Mesenchymal stem cell (in vitro differentiated cells and primary cell): ENCODE data around the gene DOCK2.
A peak's percentile ranks its signal among the peaks of the same experiment; 100 is the strongest.

Source experiments
- DNase-seq: peaks from one replicate; pipeline ENCODE4 v3.0.0-alpha.2; 2013
- H2AFZ ChIP-seq: one replicate; pipeline ENCODE4 v1.6.1; 2013; ENCODE audit warnings: low read depth, mild to moderate bottlenecking, control low read depth, inconsistent platforms, low read length, moderate library complexity
- H2AK5ac ChIP-seq: 2 replicates; pipeline ENCODE4 v1.6.1; 2013; ENCODE audit warnings: low read length, moderate library complexity, mild to moderate bottlenecking, inconsistent platforms; ENCODE audit not compliant: severe bottlenecking
- H2BK120ac ChIP-seq: one replicate; pipeline ENCODE4 v1.6.1; 2013; ENCODE audit warnings: low read depth, mild to moderate bottlenecking, inconsistent platforms, low read length, moderate library complexity
- H2BK12ac ChIP-seq, 2 experiments: one replicate each; pipeline ENCODE4 v1.6.1; 2013; ENCODE audit warnings: inconsistent platforms in 2 of 2, low read length in 2 of 2, mild to moderate bottlenecking in 2 of 2, moderate library complexity in 2 of 2, control low read depth in 1 of 2
- H2BK15ac ChIP-seq: one replicate; pipeline ENCODE4 v1.6.1; 2013; ENCODE audit warnings: mild to moderate bottlenecking, low read depth, inconsistent platforms; ENCODE audit not compliant: poor library complexity, severe bottlenecking
- H2BK5ac ChIP-seq: 2 replicates; pipeline ENCODE4 v1.6.1; 2013; ENCODE audit warnings: low read depth, mild to moderate bottlenecking, low read length, control low read depth, inconsistent platforms; ENCODE audit not compliant: poor library complexity, severe bottlenecking
- H3K14ac ChIP-seq, 2 experiments: one replicate each; pipeline ENCODE4 v1.6.1; 2013; ENCODE audit warnings: inconsistent platforms in 2 of 2, low read length in 2 of 2, control low read depth in 1 of 2, mild to moderate bottlenecking in 1 of 2, moderate library complexity in 1 of 2
- H3K18ac ChIP-seq, 2 experiments: one replicate each; pipeline ENCODE4 v1.6.1; 2013; ENCODE audit warnings: inconsistent platforms in 2 of 2, low read length in 2 of 2, control low read depth in 1 of 2, low read depth in 1 of 2, mild to moderate bottlenecking in 1 of 2
- H3K23ac ChIP-seq, 2 experiments: one replicate each; pipeline ENCODE4 v1.6.1; 2013; ENCODE audit warnings: inconsistent platforms in 2 of 2, low read length in 2 of 2, mild to moderate bottlenecking in 2 of 2, moderate library complexity in 2 of 2, control low read depth in 1 of 2
- H3K27ac ChIP-seq: 2 replicates; pipeline ENCODE4 v1.5.1; 2013; ENCODE audit warnings: mild to moderate bottlenecking, moderate library complexity, low read length, control low read depth, inconsistent platforms; ENCODE audit not compliant: poor library complexity, severe bottlenecking
- H3K27me3 ChIP-seq, 2 experiments: 2 replicates each; pipeline versions ENCODE4 v1.6.1 to v1.7.0; 2013; ENCODE audit warnings: low read length in 2 of 2, mild to moderate bottlenecking in 2 of 2, moderate library complexity in 2 of 2, control low read depth in 1 of 2, inconsistent platforms in 1 of 2; ENCODE audit not compliant: control insufficient read depth in 1 of 2, insufficient read depth in 1 of 2
- H3K36me3 ChIP-seq, 2 experiments: 2 replicates each; pipeline versions ENCODE4 v1.6.1 to v1.7.0; 2013; ENCODE audit warnings: low read length in 2 of 2, control low read depth in 1 of 2, inconsistent platforms in 1 of 2, low read depth in 1 of 2, mild to moderate bottlenecking in 1 of 2; ENCODE audit not compliant: insufficient read depth in 2 of 2, control insufficient read depth in 1 of 2
- H3K4ac ChIP-seq, 2 experiments: one replicate each; pipeline ENCODE4 v1.6.1; 2013; ENCODE audit warnings: inconsistent platforms in 2 of 2, low read length in 2 of 2, mild to moderate bottlenecking in 2 of 2, moderate library complexity in 2 of 2, control low read depth in 1 of 2, low read depth in 1 of 2
- H3K4me1 ChIP-seq: 2 replicates; pipeline ENCODE4 v1.6.1; 2013; ENCODE audit warnings: low read depth, low read length, control low read depth; ENCODE audit not compliant: control insufficient read depth, insufficient read depth
- H3K4me2 ChIP-seq: 2 replicates; pipeline ENCODE4 v1.6.1; 2013; ENCODE audit warnings: low read length, mild to moderate bottlenecking, inconsistent platforms; ENCODE audit not compliant: poor library complexity, severe bottlenecking
- H3K4me3 ChIP-seq, 2 experiments: 2 replicates each; pipeline versions ENCODE4 v1.5.1 to v1.7.0; 2013; ENCODE audit warnings: low read length in 2 of 2, mild to moderate bottlenecking in 2 of 2, control low read depth in 1 of 2, low read depth in 1 of 2; ENCODE audit not compliant: insufficient read depth in 1 of 2
- H3K79me1 ChIP-seq: replicated peaks from 2 replicates; pipeline ENCODE4 v1.6.1; 2013; ENCODE audit warnings: mild to moderate bottlenecking, control low read depth, low read length, inconsistent platforms; ENCODE audit not compliant: poor library complexity, severe bottlenecking
- H3K9ac ChIP-seq: 2 replicates; pipeline ENCODE4 v1.7.0; 2013; ENCODE audit warnings: mild to moderate bottlenecking, low read length, moderate library complexity
- H3K9me3 ChIP-seq: 2 replicates; pipeline ENCODE4 v1.7.0; 2013; ENCODE audit warnings: mild to moderate bottlenecking, low read length; ENCODE audit not compliant: control insufficient read depth
- H4K8ac ChIP-seq: one replicate; pipeline ENCODE4 v1.6.1; 2013; ENCODE audit warnings: inconsistent platforms, mild to moderate bottlenecking, low read length, moderate library complexity
- H4K91ac ChIP-seq: one replicate; pipeline ENCODE4 v1.6.1; 2013; ENCODE audit warnings: mild to moderate bottlenecking, low read length, inconsistent platforms
- WGBS: methylation state at CpG from one replicate; pipeline ENCODE4 v1.1.7; 2013; ENCODE audit warnings: mixed read lengths; 5-methylcytosine and 5-hydroxymethylcytosine counted together

The DOCK2 gene

GRCh38 chr5:169798906-169799660, 162.0 kb downstream of the DOCK2 start:
- H2BK15ac ChIP-seq: no peak overlapping the region
- H4K91ac ChIP-seq: no peak overlapping the region
- H3K4me2 ChIP-seq: no peak overlapping the region
- no peak overlapping the region for H3K9ac ChIP-seq
- no peak overlapping the region for H3K4me3 ChIP-seq
- H3K27ac ChIP-seq: no peak overlapping the region
- H3K36me3 ChIP-seq: no peaks in the 10 kb centered on the region
- H4K8ac ChIP-seq: no peak overlapping the region
- H2AFZ ChIP-seq: no peak overlapping the region
- no peak overlapping the region for H2BK5ac ChIP-seq
- no peaks in the 10 kb centered on the region for H3K9me3 ChIP-seq
- no peak overlapping the region for H2AK5ac ChIP-seq
- no peak overlapping the region for H2BK120ac ChIP-seq
- peaks cover 2% of the 10 kb centered on the region for H3K4me1 ChIP-seq
- H3K4ac ChIP-seq: no peak overlapping the region
- H3K23ac ChIP-seq: no peak overlapping the region
- 90% methylated on average over 4 of the region's 4 CpGs for WGBS
- H3K18ac ChIP-seq: no peak overlapping the region
- H3K79me1 ChIP-seq: no peaks in the 10 kb centered on the region
- no peak overlapping the region for H3K14ac ChIP-seq
- DNase-seq: no peak
- no peaks in the 10 kb centered on the region for H3K27me3 ChIP-seq
- H2BK12ac ChIP-seq: no peak overlapping the region

GRCh38 chr5:169801324-169801777, 164.3 kb downstream of the DOCK2 start:
- WGBS: 52% methylated on average over 5 of the region's 6 CpGs
- peak; percentile 76 for DNase-seq
- Histone ChIP-seq H3K27me3 (no peaks in the 10 kb centered on the region), H3K18ac (peak overlapping the region; percentile 54 to 69), H2BK120ac (peak overlapping the region; percentile 89), H3K4ac (peak overlapping the region in 1 of 2 experiments; percentile 57), H2BK12ac (peak overlapping the region; percentile 59 to 97), H3K27ac (no peak overlapping the region), H3K9ac (peak overlapping the region; percentile 39), H4K91ac (peak overlapping the region; percentile 77), H2BK15ac (peak overlapping the region; percentile 88), H3K36me3 (no peaks in the 10 kb centered on the region), H3K23ac (no peak overlapping the region), H4K8ac (peak overlapping the region; percentile 66), H3K9me3 (no peaks in the 10 kb centered on the region), H3K14ac (no peak overlapping the region), H2BK5ac (no peak overlapping the region), H3K4me3 (no peak overlapping the region), H3K4me2 (no peak overlapping the region), H3K79me1 (no peaks in the 10 kb centered on the region), H2AFZ (no peak overlapping the region), H3K4me1 (peaks cover 2% of the 10 kb centered on the region), H2AK5ac (no peak overlapping the region)

GRCh38 chr5:169801781-169802180, 164.7 kb downstream of the DOCK2 start:
- Histone ChIP-seq H3K79me1 (no peaks in the 10 kb centered on the region), H3K18ac (no peak overlapping the region)
- WGBS: 80% methylated on average over 2 of the region's 2 CpGs

GRCh38 chr5:169803077-169803981, 166.3 kb downstream of the DOCK2 start:
- H3K14ac ChIP-seq: no peak overlapping the region

More at GRCh38 chr5:169801781-169802180, 164.7 kb downstream of the DOCK2 start:
- H3K4me3 ChIP-seq: no peak overlapping the region
- H3K9me3 ChIP-seq: no peaks in the 10 kb centered on the region
- H2AK5ac ChIP-seq: no peak overlapping the region
- H3K23ac ChIP-seq: no peak overlapping the region
- peaks cover 2% of the 10 kb centered on the region for H3K4me1 ChIP-seq
- H2BK120ac ChIP-seq: no peak overlapping the region
- H3K4ac ChIP-seq: no peak overlapping the region
- peak overlapping the region; percentile 39 for H3K9ac ChIP-seq
- H3K36me3 ChIP-seq: no peaks in the 10 kb centered on the region
- no peak overlapping the region for H3K14ac ChIP-seq
- no peak overlapping the region for H3K27ac ChIP-seq
- peak; percentile 20 for DNase-seq
- no peak overlapping the region for H4K91ac ChIP-seq
- H2BK12ac ChIP-seq: peak overlapping the region in 1 of 2 experiments; percentile 19
- no peak overlapping the region for H3K4me2 ChIP-seq
- H2BK5ac ChIP-seq: no peak overlapping the region
- H4K8ac ChIP-seq: no peak overlapping the region
- H2AFZ ChIP-seq: no peak overlapping the region
- H3K27me3 ChIP-seq: no peaks in the 10 kb centered on the region
- H2BK15ac ChIP-seq: no peak overlapping the region

More at GRCh38 chr5:169803077-169803981, 166.3 kb downstream of the DOCK2 start:
- peak overlapping the region; percentile 93 for H2BK120ac ChIP-seq
- H3K4ac ChIP-seq: peak overlapping the region; percentile 13 to 29
- peak overlapping the region; percentile 27 for H4K8ac ChIP-seq
- H3K23ac ChIP-seq: no peak overlapping the region
- H3K4me1 ChIP-seq: peaks cover 2% of the 10 kb centered on the region
- H2BK15ac ChIP-seq: peak overlapping the region; percentile 26
- H3K9ac ChIP-seq: peak overlapping the region; percentile 75
- peak overlapping the region; percentile 87 for H4K91ac ChIP-seq
- peak overlapping the region in 1 of 2 experiments; percentile 34 for H2BK12ac ChIP-seq
- DNase-seq: peak; percentile 99
- H3K36me3 ChIP-seq: no peaks in the 10 kb centered on the region
- H3K18ac ChIP-seq: peak overlapping the region; percentile 13 to 95
- no peaks in the 10 kb centered on the region for H3K79me1 ChIP-seq
- H3K27me3 ChIP-seq: no peaks in the 10 kb centered on the region
- H2BK5ac ChIP-seq: no peak overlapping the region
- WGBS: 13% methylated on average over 10 of the region's 10 CpGs
- H3K27ac ChIP-seq: no peak overlapping the region
- no peak overlapping the region for H3K4me2 ChIP-seq
- H2AFZ ChIP-seq: no peak overlapping the region
- peak overlapping the region in 1 of 2 experiments; percentile 55 for H3K4me3 ChIP-seq
- no peak overlapping the region for H2AK5ac ChIP-seq
- no peaks in the 10 kb centered on the region for H3K9me3 ChIP-seq
